RPMI7951 (cell line): ENCODE measurements around the gene CCR2. TPM values are rescaled to one million over a fixed set of nuclear protein-coding genes. Genes with fewer than 3 reads are reported as not detected.

Experiments
- DNase-seq: peaks from one replicate; pipeline ENCODE4 v3.0.0-alpha.2; 2012; ENCODE audit warnings: low read depth
- total RNA-seq: library from RNA; depleted of rRNA; stranded (reverse); fragments of >200 nt; shearing (Covaris generic); gene quantifications from 2 replicates; pipeline ENCODE4 v1.2.3, GENCODE V29; 2014; rRNA removed

The CCR2 gene
- total RNA-seq = not detected in 2 replicates

GRCh38 chr3:46353647-46354410 is at the start of gene CCR2:
CCR2 (plus strand) TSS chr3:46354111; CDS start chr3:46357528, 3,417 bp downstream.
- peak; percentile 20 for DNase-seq

- no peak for DNase-seq
Observed at GRCh38 chr3:46304739-46305138, 49.2 kb upstream of the CCR2 start.

GRCh38 chr3:46312991-46313390 is 40.9 kb upstream of the CCR2 start:
- DNase-seq = peak; percentile 18

- DNase-seq = no peak
Observed at GRCh38 chr3:46314517-46314916, 39.4 kb upstream of the CCR2 start.

- no peak for DNase-seq
Observed at GRCh38 chr3:46316206-46316605, 37.7 kb upstream of the CCR2 start.

- no peak for DNase-seq
Observed at GRCh38 chr3:46318207-46318927, 35.5 kb upstream of the CCR2 start.

- DNase-seq = no peak
Observed at GRCh38 chr3:46321461-46322104, 32.3 kb upstream of the CCR2 start.

GRCh38 chr3:46324036-46324435 is 29.9 kb upstream of the CCR2 start:
- no peak for DNase-seq

GRCh38 chr3:46325645-46326300 is 28.1 kb upstream of the CCR2 start:
- DNase-seq = no peak

GRCh38 chr3:46330676-46331075 is 23.2 kb upstream of the CCR2 start:
- peak; percentile 85 for DNase-seq

GRCh38 chr3:46334741-46335478 is 19.0 kb upstream of the CCR2 start:
- DNase-seq = peak; percentile 80

- DNase-seq = no peak
Observed at GRCh38 chr3:46335541-46335940, 18.4 kb upstream of the CCR2 start.

- no peak for DNase-seq
Observed at GRCh38 chr3:46337911-46338310, 16.0 kb upstream of the CCR2 start.

- no peak for DNase-seq
Observed at GRCh38 chr3:46338840-46339239, 15.1 kb upstream of the CCR2 start.

- no peak for DNase-seq
Observed at GRCh38 chr3:46344476-46344875, 9.4 kb upstream of the CCR2 start.

GRCh38 chr3:46348823-46349482 is 5.0 kb upstream of the CCR2 start:
- DNase-seq = no peak

- DNase-seq = peak; percentile 57
Observed at GRCh38 chr3:46349484-46350261, 4.2 kb upstream of the CCR2 start.

- DNase-seq = no peak
Observed at GRCh38 chr3:46350262-46350565, 3.7 kb upstream of the CCR2 start.

- peak; percentile 48 for DNase-seq
Observed at GRCh38 chr3:46351646-46352045, 2.3 kb upstream of the CCR2 start.

- no peak for DNase-seq
Observed at GRCh38 chr3:46353090-46353489, 821 bp upstream of the CCR2 start.
